Measurements from ENCODE around the gene RASSF5. TPM values are rescaled to one million over a fixed set of nuclear protein-coding genes. Genes with fewer than 3 reads are reported as not detected.

Gene RASSF5
- polyA plus RNA-seq, 1 donor from 2014 or later, result 4.0 TPM

GRCh38 chr1:206554211-206554610 lies 46.9 kb downstream of the RASSF5 start:
- Histone ChIP-seq H3K9me2 (ENCODE audit: insufficient read depth, low read length) (no peaks in the 10 kb centered on the region), H3K9me3 (ENCODE audit: low read length) (no peaks in the 10 kb centered on the region), H3F3A (ENCODE audit: insufficient read depth, low read length, poor library complexity, severe bottlenecking) (no peaks in the 10 kb centered on the region), H3K27me3 (ENCODE audit: insufficient read depth, low read depth, low read length) (no peaks in the 10 kb centered on the region), H4K20me1 (ENCODE audit: insufficient read depth) (no peaks in the 10 kb centered on the region), H3K4me3 (ENCODE audit: low read length) (no peak overlapping the region), H2AFZ (ENCODE audit: low read depth, low read length) (no peak overlapping the region), H3K79me2 (replicated peaks; ENCODE audit: insufficient read depth, low read length) (no peaks in the 10 kb centered on the region), H3K9ac (ENCODE audit: low read length) (no peak overlapping the region), H3K4me2 (ENCODE audit: low read length) (no peak overlapping the region), H3K27ac (ENCODE audit: low read length) (no peak overlapping the region), H3K36me3 (ENCODE audit: insufficient read depth, low read length) (no peaks in the 10 kb centered on the region)
- TF ChIP-seq REST (IDR thresholded peaks at IDR 0.05; ENCODE audit: borderline replicate concordance), result no peak
- TF ChIP-seq POLR2AphosphoS5 (IDR thresholded peaks at IDR 0.05), result no peak
- TF ChIP-seq EZH2 (IDR thresholded peaks at IDR 0.05; ENCODE audit: borderline replicate concordance, insufficient read depth, low read length, poor library complexity, severe bottlenecking), result no peak
- no peak for TF ChIP-seq EP300 (conservative IDR thresholded peaks at IDR 0.05; ENCODE audit: poor library complexity, severe bottlenecking)
- TF ChIP-seq MXI1 (conservative IDR thresholded peaks at IDR 0.05; ENCODE audit: poor library complexity, severe bottlenecking), result no peak
- no peak for TF ChIP-seq CTCF (IDR thresholded peaks at IDR 0.05; ENCODE audit: poor library complexity, severe bottlenecking)
- no peak for TF ChIP-seq SMC3 (conservative IDR thresholded peaks at IDR 0.05; ENCODE audit: poor library complexity)

- Histone ChIP-seq H3F3A (ENCODE audit: insufficient read depth, low read length, poor library complexity, severe bottlenecking) (no peaks in the 10 kb centered on the region), H3K4me3 (ENCODE audit: low read length) (no peak overlapping the region), H2AFZ (ENCODE audit: low read depth, low read length) (no peak overlapping the region), H3K9me3 (ENCODE audit: low read length) (no peaks in the 10 kb centered on the region), H3K27me3 (ENCODE audit: insufficient read depth, low read depth, low read length) (no peaks in the 10 kb centered on the region), H3K9me2 (ENCODE audit: insufficient read depth, low read length) (no peaks in the 10 kb centered on the region), H3K36me3 (ENCODE audit: insufficient read depth, low read length) (no peaks in the 10 kb centered on the region), H3K27ac (ENCODE audit: low read length) (no peak overlapping the region), H3K79me2 (replicated peaks; ENCODE audit: insufficient read depth, low read length) (no peaks in the 10 kb centered on the region), H3K9ac (ENCODE audit: low read length) (no peak overlapping the region), H3K4me2 (ENCODE audit: low read length) (no peak overlapping the region), H4K20me1 (ENCODE audit: insufficient read depth) (no peaks in the 10 kb centered on the region)
- TF ChIP-seq EP300 (conservative IDR thresholded peaks at IDR 0.05; ENCODE audit: poor library complexity, severe bottlenecking) (no peak), RAD21 (conservative IDR thresholded peaks at IDR 0.05) (no peak)
These were observed 47.6 kb downstream of the RASSF5 start for GRCh38 chr1:206554701-206555472.

Data from neural cell (in vitro differentiated cells).